Measurements from ENCODE around the gene CORO2B.

The CORO2B gene

GRCh38 chr15:68626283-68626682 lies 47.5 kb downstream of the CORO2B start:
- DNase-seq (ENCODE audit: low read depth in 2 of 2): no peak

- DNase-seq (ENCODE audit: low read depth in 2 of 2): no peak
Measured at GRCh38 chr15:68626739-68627138, 47.9 kb downstream of the CORO2B start.

GRCh38 chr15:68627476-68627875 lies 48.7 kb downstream of the CORO2B start:
- DNase-seq (ENCODE audit: low read depth in 2 of 2): no peak

GRCh38 chr15:68627995-68628394 lies 49.2 kb downstream of the CORO2B start:
- no peak for DNase-seq (ENCODE audit: low read depth in 2 of 2)

- no peak for DNase-seq (ENCODE audit: low read depth in 2 of 2)
Measured at GRCh38 chr15:68629519-68630210, 50.9 kb downstream of the CORO2B start.

- DNase-seq (ENCODE audit: low read depth in 2 of 2): no peak
Measured at GRCh38 chr15:68630211-68630555, 51.4 kb downstream of the CORO2B start.

GRCh38 chr15:68630836-68631235 lies 52.0 kb downstream of the CORO2B start:
- no peak for DNase-seq (ENCODE audit: low read depth in 2 of 2)

GRCh38 chr15:68631601-68632051 lies 52.8 kb downstream of the CORO2B start:
- no peak for DNase-seq (ENCODE audit: low read depth in 2 of 2)

GRCh38 chr15:68632101-68632500 lies 53.3 kb downstream of the CORO2B start:
- no peak for DNase-seq (ENCODE audit: low read depth in 2 of 2)

- no peak for DNase-seq (ENCODE audit: low read depth in 2 of 2)
Measured at GRCh38 chr15:68633231-68634121, 54.7 kb downstream of the CORO2B start.

GRCh38 chr15:68634122-68634482 lies 55.3 kb downstream of the CORO2B start:
- no peak for DNase-seq (ENCODE audit: low read depth in 2 of 2)

GRCh38 chr15:68634531-68634930 lies 55.7 kb downstream of the CORO2B start:
- DNase-seq (ENCODE audit: low read depth in 2 of 2): no peak

- DNase-seq (ENCODE audit: low read depth in 2 of 2): no peak
Measured at GRCh38 chr15:68635141-68635540, 56.3 kb downstream of the CORO2B start.

- no peak for DNase-seq (ENCODE audit: low read depth in 2 of 2)
Measured at GRCh38 chr15:68636256-68636655, 57.5 kb downstream of the CORO2B start.

GRCh38 chr15:68637767-68638404 lies 59.1 kb downstream of the CORO2B start:
- no peak for DNase-seq (ENCODE audit: low read depth in 2 of 2)

GRCh38 chr15:68638953-68639515 lies 60.2 kb downstream of the CORO2B start:
- DNase-seq (ENCODE audit: low read depth in 2 of 2): no peak

- no peak for DNase-seq (ENCODE audit: low read depth in 2 of 2)
Measured at GRCh38 chr15:68639926-68640600, 61.3 kb downstream of the CORO2B start.

GRCh38 chr15:68640791-68641331 lies 62.1 kb downstream of the CORO2B start:
- DNase-seq (ENCODE audit: low read depth in 2 of 2): no peak

GRCh38 chr15:68641376-68641775 lies 62.6 kb downstream of the CORO2B start:
- no peak for DNase-seq (ENCODE audit: low read depth in 2 of 2)

- no peak for DNase-seq (ENCODE audit: low read depth in 2 of 2)
Measured at GRCh38 chr15:68642491-68642845, 63.7 kb downstream of the CORO2B start.

- DNase-seq (ENCODE audit: low read depth in 2 of 2): no peak
Measured at GRCh38 chr15:68643216-68643830, 64.5 kb downstream of the CORO2B start.
